Measurements from ENCODE around the gene LETM1.

DNA sequence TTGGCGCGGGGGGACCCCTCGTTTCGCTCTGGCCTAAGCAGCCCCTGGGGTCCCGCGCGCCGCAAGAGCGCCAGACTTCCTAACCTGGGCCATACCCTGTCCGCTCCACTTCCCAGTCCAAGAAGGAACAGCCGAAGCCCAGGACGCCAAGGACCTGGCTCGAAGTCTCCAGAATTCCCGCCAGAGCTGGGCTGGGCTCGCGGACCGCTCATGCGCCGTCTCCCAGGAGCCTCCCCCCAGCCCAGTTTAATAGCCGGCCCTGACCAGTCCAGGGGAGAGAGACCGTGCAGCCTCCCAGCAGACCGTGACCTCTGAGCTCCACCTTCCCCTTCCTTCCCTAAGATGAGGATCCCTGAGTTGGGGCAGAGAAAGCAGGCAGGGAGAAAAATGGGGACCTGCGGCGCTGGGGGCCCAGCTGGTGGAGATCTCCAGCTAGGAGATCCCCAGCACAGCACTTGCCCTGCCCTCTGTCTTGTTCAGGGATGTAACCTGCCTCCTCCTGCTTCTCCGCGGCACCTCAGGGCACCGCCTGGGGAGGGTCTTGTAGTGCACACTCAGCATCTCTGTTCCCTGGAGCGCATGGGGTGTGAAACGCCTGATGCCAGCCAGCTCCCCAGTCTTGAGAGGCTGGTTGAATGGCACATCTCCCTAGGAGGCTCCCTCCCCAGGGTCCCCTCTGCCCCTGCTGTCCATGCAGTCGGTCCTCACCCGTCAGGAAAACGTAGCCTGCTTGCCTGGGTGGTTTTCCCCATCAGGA is 1.2 kb upstream of the LETM1 start:
- TF ChIP-seq, protein P1, sequence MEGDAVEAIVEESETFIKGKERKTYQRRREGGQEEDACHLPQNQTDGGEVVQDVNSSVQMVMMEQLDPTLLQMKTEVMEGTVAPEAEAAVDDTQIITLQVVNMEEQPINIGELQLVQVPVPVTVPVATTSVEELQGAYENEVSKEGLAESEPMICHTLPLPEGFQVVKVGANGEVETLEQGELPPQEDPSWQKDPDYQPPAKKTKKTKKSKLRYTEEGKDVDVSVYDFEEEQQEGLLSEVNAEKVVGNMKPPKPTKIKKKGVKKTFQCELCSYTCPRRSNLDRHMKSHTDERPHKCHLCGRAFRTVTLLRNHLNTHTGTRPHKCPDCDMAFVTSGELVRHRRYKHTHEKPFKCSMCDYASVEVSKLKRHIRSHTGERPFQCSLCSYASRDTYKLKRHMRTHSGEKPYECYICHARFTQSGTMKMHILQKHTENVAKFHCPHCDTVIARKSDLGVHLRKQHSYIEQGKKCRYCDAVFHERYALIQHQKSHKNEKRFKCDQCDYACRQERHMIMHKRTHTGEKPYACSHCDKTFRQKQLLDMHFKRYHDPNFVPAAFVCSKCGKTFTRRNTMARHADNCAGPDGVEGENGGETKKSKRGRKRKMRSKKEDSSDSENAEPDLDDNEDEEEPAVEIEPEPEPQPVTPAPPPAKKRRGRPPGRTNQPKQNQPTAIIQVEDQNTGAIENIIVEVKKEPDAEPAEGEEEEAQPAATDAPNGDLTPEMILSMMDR (IDR thresholded peaks at IDR 0.05; ENCODE audit: low read depth, low read length, missing input control), result no peak
- TF ChIP-seq, protein P2, sequence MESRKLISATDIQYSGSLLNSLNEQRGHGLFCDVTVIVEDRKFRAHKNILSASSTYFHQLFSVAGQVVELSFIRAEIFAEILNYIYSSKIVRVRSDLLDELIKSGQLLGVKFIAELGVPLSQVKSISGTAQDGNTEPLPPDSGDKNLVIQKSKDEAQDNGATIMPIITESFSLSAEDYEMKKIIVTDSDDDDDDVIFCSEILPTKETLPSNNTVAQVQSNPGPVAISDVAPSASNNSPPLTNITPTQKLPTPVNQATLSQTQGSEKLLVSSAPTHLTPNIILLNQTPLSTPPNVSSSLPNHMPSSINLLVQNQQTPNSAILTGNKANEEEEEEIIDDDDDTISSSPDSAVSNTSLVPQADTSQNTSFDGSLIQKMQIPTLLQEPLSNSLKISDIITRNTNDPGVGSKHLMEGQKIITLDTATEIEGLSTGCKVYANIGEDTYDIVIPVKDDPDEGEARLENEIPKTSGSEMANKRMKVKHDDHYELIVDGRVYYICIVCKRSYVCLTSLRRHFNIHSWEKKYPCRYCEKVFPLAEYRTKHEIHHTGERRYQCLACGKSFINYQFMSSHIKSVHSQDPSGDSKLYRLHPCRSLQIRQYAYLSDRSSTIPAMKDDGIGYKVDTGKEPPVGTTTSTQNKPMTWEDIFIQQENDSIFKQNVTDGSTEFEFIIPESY (IDR thresholded peaks at IDR 0.05), result no peak

Data from liver (tissue), 2 donors.